ENCODE measurements around the gene RAD23B.

RAD23B gene

DNA sequence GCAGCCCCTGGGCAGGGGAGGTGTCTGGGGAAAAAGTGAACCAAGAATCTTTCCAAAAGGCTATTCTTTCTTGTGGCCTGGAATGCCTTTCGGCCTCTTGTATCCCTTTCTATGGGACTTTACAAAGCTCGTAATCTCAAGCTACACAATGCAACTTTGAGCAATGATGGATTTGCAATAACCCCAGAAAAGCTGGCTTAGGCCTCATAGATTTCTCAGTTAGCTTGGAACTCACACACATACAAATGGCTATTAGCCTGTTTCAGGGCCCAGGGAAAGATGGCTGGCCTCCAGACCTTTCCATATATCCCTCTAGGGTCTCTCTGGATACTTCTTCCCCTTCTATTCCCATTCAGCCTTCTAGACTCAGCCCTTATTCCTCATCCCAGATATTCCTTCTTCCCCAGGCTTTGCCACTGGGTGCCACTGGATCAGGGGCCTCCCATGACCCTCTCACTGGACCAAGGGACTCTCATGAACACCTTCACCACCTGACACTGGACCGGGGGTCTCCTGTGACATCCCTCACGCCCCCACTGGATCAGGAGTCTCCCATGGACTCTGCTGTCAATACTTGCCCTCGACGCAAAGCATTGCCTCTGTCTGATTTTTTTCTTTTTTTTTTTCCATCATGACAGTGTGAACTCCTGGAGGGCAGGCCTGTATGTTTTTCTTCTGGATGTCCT, 59.5 kb downstream of the RAD23B start:
- Histone ChIP-seq H3K36me3 (peaks cover 4% of the 10 kb centered on the region; the same call in 1 of the 2 replicates), H3K9me3 (ENCODE audit: severe bottlenecking) (no peaks in the 10 kb centered on the region), H3K27ac (no peak overlapping the region), H3K27me3 (ENCODE audit: insufficient read depth, low read depth, severe bottlenecking) (no peaks in the 10 kb centered on the region), H3K4me3 (ENCODE audit: low read depth, low read length) (no peak overlapping the region)
- TF ChIP-seq, protein P1, sequence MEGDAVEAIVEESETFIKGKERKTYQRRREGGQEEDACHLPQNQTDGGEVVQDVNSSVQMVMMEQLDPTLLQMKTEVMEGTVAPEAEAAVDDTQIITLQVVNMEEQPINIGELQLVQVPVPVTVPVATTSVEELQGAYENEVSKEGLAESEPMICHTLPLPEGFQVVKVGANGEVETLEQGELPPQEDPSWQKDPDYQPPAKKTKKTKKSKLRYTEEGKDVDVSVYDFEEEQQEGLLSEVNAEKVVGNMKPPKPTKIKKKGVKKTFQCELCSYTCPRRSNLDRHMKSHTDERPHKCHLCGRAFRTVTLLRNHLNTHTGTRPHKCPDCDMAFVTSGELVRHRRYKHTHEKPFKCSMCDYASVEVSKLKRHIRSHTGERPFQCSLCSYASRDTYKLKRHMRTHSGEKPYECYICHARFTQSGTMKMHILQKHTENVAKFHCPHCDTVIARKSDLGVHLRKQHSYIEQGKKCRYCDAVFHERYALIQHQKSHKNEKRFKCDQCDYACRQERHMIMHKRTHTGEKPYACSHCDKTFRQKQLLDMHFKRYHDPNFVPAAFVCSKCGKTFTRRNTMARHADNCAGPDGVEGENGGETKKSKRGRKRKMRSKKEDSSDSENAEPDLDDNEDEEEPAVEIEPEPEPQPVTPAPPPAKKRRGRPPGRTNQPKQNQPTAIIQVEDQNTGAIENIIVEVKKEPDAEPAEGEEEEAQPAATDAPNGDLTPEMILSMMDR (IDR thresholded peaks at IDR 0.05; ENCODE audit: low read depth, low read length): no peak
- DNase-seq: no peak

DNA sequence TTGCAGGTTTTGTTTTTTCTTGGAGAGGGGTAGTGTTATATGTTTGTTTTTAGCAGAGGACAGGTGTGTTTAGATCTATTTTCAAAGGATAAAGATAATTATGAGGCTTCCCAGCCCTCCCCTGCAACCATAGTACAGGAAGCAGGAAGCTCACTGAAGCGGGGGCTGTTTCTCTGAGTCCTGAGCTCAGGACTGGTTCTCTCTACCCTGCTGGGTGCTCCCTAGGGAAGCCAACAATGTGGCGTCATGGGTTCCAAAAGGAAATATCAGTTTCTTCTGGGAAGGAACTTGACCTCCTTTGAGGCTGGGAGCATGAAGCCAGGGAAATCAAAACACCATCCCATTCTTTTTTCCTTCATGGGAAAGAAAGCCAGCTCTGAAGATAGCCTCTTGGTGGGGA, 62.2 kb downstream of the RAD23B start:
- TF ChIP-seq, protein P1 (IDR thresholded peaks at IDR 0.05; ENCODE audit: low read depth, low read length): no peak
- Histone ChIP-seq H3K36me3 (no peaks in the 10 kb centered on the region), H3K4me3 (ENCODE audit: low read depth, low read length) (no peak overlapping the region), H3K9me3 (ENCODE audit: severe bottlenecking) (no peaks in the 10 kb centered on the region), H3K27ac (no peak overlapping the region), H3K27me3 (ENCODE audit: insufficient read depth, low read depth, severe bottlenecking) (no peaks in the 10 kb centered on the region)
- no peak for DNase-seq

GRCh38 chr9:107348836-107349235, 65.8 kb downstream of the RAD23B start:
- DNase-seq: no peak
- no peak overlapping the region for H3K27ac ChIP-seq
- H3K4me3 ChIP-seq (ENCODE audit: low read depth, low read length): no peak overlapping the region
- TF ChIP-seq, protein P1 (IDR thresholded peaks at IDR 0.05; ENCODE audit: low read depth, low read length): no peak
- H3K36me3 ChIP-seq: no peaks in the 10 kb centered on the region
- H3K9me3 ChIP-seq (ENCODE audit: severe bottlenecking): no peaks in the 10 kb centered on the region
- no peaks in the 10 kb centered on the region for H3K27me3 ChIP-seq (ENCODE audit: insufficient read depth, low read depth, severe bottlenecking)

GRCh38 chr9:107350443-107350842, 67.4 kb downstream of the RAD23B start:
- Histone ChIP-seq H3K36me3 (no peaks in the 10 kb centered on the region), H3K4me3 (ENCODE audit: low read depth, low read length) (no peak overlapping the region), H3K27ac (no peak overlapping the region), H3K27me3 (ENCODE audit: insufficient read depth, low read depth, severe bottlenecking) (no peaks in the 10 kb centered on the region), H3K9me3 (ENCODE audit: severe bottlenecking) (peaks cover 3% of the 10 kb centered on the region)
- TF ChIP-seq, protein P1 (IDR thresholded peaks at IDR 0.05; ENCODE audit: low read depth, low read length): no peak
- no peak for DNase-seq

DNA sequence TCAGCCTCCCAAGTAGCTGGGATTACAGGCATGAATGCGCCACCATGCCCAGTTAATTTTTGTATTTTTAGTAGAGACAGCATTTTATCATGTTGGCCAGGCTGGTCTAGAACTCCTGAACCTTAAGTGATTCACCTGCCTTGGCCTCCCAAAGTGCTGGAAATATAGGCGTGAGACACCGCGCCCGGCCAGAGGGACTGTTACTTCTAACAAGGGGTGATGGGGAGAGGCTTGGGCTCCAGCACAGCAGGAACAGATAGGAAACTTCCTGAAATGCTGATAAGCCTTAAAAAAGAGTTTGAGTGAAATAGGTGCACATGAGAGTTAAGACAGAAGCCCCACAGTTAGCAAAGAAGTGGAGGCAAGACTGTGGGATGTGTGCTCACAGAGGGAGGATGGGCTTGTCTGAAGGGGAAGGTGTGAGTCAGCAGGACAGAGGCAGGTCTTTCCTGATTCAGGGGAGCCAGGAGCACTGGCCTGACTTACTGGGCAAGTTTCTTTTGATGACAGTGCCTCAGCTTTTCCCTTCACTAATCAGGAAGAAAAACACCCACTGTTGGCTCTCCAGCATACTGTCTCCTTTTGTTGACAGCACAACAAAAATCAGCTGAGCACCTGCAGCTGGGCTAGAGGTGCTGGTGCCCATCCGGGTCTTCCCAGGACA, 68.4 kb downstream of the RAD23B start:
- no peak for DNase-seq
- H3K27ac ChIP-seq: no peak overlapping the region
- TF ChIP-seq, protein P1 (IDR thresholded peaks at IDR 0.05; ENCODE audit: low read depth, low read length): no peak

More for the DNA sequence above, 68.4 kb downstream of the RAD23B start:
- Histone ChIP-seq H3K4me3 (ENCODE audit: low read depth, low read length) (no peak overlapping the region), H3K36me3 (no peaks in the 10 kb centered on the region), H3K27me3 (ENCODE audit: insufficient read depth, low read depth, severe bottlenecking) (no peaks in the 10 kb centered on the region), H3K9me3 (ENCODE audit: severe bottlenecking) (peaks cover 6% of the 10 kb centered on the region)

Measured in WERI-Rb-1 (cell line).